Stomach (tissue), 9 donors: ENCODE measurements around the gene FRG2C. TPM values are rescaled to one million over a fixed set of nuclear protein-coding genes. Genes with fewer than 3 reads are reported as not detected.
"Not testable (repeated sequence)": the region's sequence is repeated elsewhere in the genome, so short reads cannot be mapped to it uniquely, and the experiment has no call there.

Experiments
- DNase-seq, 2 donors: peaks; one replicate each; pipeline versions ENCODE4 v3.0.0 to v3.0.0-alpha.2; 2013 to 2019
- H3K27ac ChIP-seq, 5 donors: fragments of 200-600 bp in 4 of 5; sonication (generic) in 4 of 5; one replicate each; pipeline ENCODE4 v1.5.1; 2013 to 2019; ENCODE audit warnings: mild to moderate bottlenecking in 1 of 5, moderate library complexity in 1 of 5
- H3K27me3 ChIP-seq, 3 donors: fragments of 200-600 bp; sonication (generic); one replicate each; pipeline ENCODE4 v1.5.1; 2017 to 2019; ENCODE audit warnings: mixed run types in 1 of 3
- H3K36me3 ChIP-seq, 4 donors: fragments of 200-600 bp; sonication (generic); 1 replicate in 3 of 4; 2 replicates in 1 of 4; pipeline ENCODE4 v1.5.1; 2016 to 2019
- H3K4me1 ChIP-seq, 4 donors: fragments of 200-600 bp; sonication (generic); one replicate each; pipeline ENCODE4 v1.5.1; 2016 to 2019
- H3K4me3 ChIP-seq, 4 donors: fragments of 200-600 bp; sonication (generic) in 3 of 4; one replicate each; pipeline ENCODE4 v1.5.1; 2016 to 2019; ENCODE audit warnings: mild to moderate bottlenecking in 1 of 4
- H3K9me3 ChIP-seq, 4 donors: fragments of 200-600 bp; sonication (generic); one replicate each; pipeline ENCODE4 v1.5.1; 2016 to 2019
- EP300 ChIP-seq: sonication (generic); formaldehyde crosslinking; IDR thresholded peaks from one replicate; pipeline ENCODE4 v1.6.1; 2017; ENCODE audit warnings: antibody characterized with exemption
- POLR2A ChIP-seq, 4 donors: fragments of 450-650 bp; IDR thresholded peaks; one replicate each; pipeline ENCODE4 v1.6.1; 2016; ENCODE audit warnings: antibody characterized with exemption in 4 of 4, control low read depth in 2 of 4, mild to moderate bottlenecking in 1 of 4, moderate library complexity in 1 of 4
- POLR2AphosphoS5 ChIP-seq, 3 donors: sonication (generic); formaldehyde crosslinking; IDR thresholded peaks; one replicate each; pipeline ENCODE4 v1.6.1; 2016; ENCODE audit warnings: antibody characterized with exemption in 3 of 3
- WGBS, 5 donors: extraction: QIAGEN DNeasy Blood & Tissue Kit in 3 of 5; methylation state at CpG; one replicate each; pipeline versions ENCODE4 v1.1.5 to v1.1.7; 2013 to 2018; 5-methylcytosine and 5-hydroxymethylcytosine counted together
- intact Hi-C: fragments of 100-400 bp; cut with DNase I; formaldehyde crosslinking; loops from one replicate; pipeline ENCODE4 v1.15.1; 2023; ENCODE audit warnings: low total_unique reads
- polyA plus RNA-seq, 3 donors: library from polyadenylated mRNA; stranded (reverse); fragments of 200-250 nt; gene quantifications; one replicate each; pipeline ENCODE4 v1.2.3, GENCODE V29; 2013
- total RNA-seq, 5 donors: library from RNA; depleted of rRNA; stranded (reverse); fragments of >200 nt; gene quantifications; one replicate each; pipeline versions ENCODE4 v1.1.0 to v1.2.3, GENCODE V29; 2014 to 2016
- TF ChIP-seq, protein P1 (sequence below), 7 experiments: fragments of 450-650 bp in 4 of 7; fragments of 200-600 bp in 3 of 7; sonication (generic) in 3 of 7; IDR thresholded peaks; one replicate each; pipeline ENCODE4 v1.5.1; 2016 to 2019; ENCODE audit warnings: antibody characterized with exemption in 7 of 7, control low read depth in 2 of 7, mild to moderate bottlenecking in 1 of 7
- donor health status: healthy with polysubstance abuse.
- donor health status: Bipolar disorder and iron deficiency.
- donor health status: healthy.

The FRG2C gene
- total and polyA plus RNA-seq, 8 donors, result not detected

- H3K9me3 ChIP-seq, H3K36me3 ChIP-seq, intact Hi-C loops: not testable (repeated sequence)
- H3K4me3 ChIP-seq, result peak overlapping the region; percentile 37 to 56 (median 45)
- peak in 2 of 3 donors; percentile 3 to 10 for TF ChIP-seq POLR2AphosphoS5 (IDR thresholded peaks at IDR 0.05)
- H3K27ac ChIP-seq, result peak overlapping the region in 1 of 5 donors; percentile 60
- DNase-seq, result peak; percentile 39 to 88
- H3K27me3 ChIP-seq, result peaks cover 0 to 20% (median 3%) of the 10 kb centered on the region in 3 donors
- WGBS, 5 donors, result 0 to 8% (median 5%) methylated on average over 9 to 16 of the region's 16 CpGs
- peaks cover 0 to 13% (median 5%) of the 10 kb centered on the region in 4 donors for H3K4me1 ChIP-seq
Observed at GRCh38 chr3:75641107-75641517, 23.0 kb upstream of the FRG2C start.

- H3K27ac ChIP-seq, H3K9me3 ChIP-seq, H3K36me3 ChIP-seq, intact Hi-C loops: not testable (repeated sequence)
- H3K4me3 ChIP-seq, result peak overlapping the region in 1 of 4 donors; percentile 32
- WGBS, 5 donors, result 21 to 26% (median 24%) methylated on average over 20 of the region's 20 CpGs
- TF ChIP-seq, protein P1, sequence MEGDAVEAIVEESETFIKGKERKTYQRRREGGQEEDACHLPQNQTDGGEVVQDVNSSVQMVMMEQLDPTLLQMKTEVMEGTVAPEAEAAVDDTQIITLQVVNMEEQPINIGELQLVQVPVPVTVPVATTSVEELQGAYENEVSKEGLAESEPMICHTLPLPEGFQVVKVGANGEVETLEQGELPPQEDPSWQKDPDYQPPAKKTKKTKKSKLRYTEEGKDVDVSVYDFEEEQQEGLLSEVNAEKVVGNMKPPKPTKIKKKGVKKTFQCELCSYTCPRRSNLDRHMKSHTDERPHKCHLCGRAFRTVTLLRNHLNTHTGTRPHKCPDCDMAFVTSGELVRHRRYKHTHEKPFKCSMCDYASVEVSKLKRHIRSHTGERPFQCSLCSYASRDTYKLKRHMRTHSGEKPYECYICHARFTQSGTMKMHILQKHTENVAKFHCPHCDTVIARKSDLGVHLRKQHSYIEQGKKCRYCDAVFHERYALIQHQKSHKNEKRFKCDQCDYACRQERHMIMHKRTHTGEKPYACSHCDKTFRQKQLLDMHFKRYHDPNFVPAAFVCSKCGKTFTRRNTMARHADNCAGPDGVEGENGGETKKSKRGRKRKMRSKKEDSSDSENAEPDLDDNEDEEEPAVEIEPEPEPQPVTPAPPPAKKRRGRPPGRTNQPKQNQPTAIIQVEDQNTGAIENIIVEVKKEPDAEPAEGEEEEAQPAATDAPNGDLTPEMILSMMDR (IDR thresholded peaks at IDR 0.05), result peak in 5 of 7 experiments; percentile 0 to 64 (median 39)
- DNase-seq, result peak in 1 of 2 donors; percentile 65
- peaks cover 0 to 20% (median 3%) of the 10 kb centered on the region in 3 donors for H3K27me3 ChIP-seq
- peaks cover 0 to 13% (median 5%) of the 10 kb centered on the region in 4 donors for H3K4me1 ChIP-seq
Observed at GRCh38 chr3:75643031-75643800, 20.9 kb upstream of the FRG2C start.

DNA sequence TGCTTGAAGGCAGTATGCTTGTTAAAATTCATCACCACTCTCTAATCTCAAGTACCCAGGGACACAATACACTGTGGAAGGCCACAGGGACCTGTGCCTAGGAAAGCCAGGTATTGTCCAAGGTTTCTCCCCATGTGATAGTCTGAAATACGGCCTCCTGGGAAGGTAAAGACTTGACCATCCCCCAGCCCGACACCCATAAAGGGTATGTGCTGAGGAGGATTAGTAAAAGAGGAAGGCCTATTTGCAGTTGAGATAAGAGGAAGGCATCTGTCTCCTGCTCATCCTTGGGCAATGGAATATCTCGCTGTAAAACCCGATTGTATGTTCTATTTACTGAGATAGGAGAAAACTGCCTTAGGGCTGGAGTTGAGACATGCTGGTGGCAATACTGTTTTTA, 18.6 kb upstream of the FRG2C start:
- Histone ChIP-seq H3K27me3 (peaks cover 0 to 11% (median 3%) of the 10 kb centered on the region in 3 donors), H3K4me1 (peaks cover 0 to 13% (median 5%) of the 10 kb centered on the region in 4 donors)
- H3K4me3 ChIP-seq, H3K36me3 ChIP-seq, DNase-seq, H3K9me3 ChIP-seq, intact Hi-C loops, H3K27ac ChIP-seq: not testable (repeated sequence)
- WGBS, 5 donors, result 26 to 46% (median 33%) methylated on average over 4 of the region's 4 CpGs

DNA sequence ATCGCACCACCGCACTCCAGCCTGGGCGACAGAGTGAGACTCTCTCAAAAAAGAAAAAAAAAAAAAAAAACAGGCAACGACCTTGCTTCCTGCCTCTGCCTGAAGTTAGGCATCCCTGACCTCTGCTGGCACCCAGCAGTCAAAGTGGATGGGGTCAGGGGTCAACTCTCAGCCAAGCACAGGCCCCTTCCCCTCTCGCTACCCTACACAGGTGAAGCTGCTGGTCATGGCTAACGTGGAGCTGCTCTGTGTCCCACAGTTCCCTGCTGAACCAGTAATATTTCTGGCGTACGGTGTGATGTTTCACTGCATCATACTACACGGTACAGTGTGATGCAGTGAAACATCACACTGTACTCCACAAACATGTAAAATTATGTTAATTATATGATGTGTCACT, 13.9 kb upstream of the FRG2C start:
- DNase-seq, result no peak
- intact Hi-C loops, result no loop called here
- TF ChIP-seq POLR2A (IDR thresholded peaks at IDR 0.05) (no peak), POLR2AphosphoS5 (IDR thresholded peaks at IDR 0.05) (no peak), EP300 (no peak)
- TF ChIP-seq, protein P1 (IDR thresholded peaks at IDR 0.05), result no peak

DNA sequence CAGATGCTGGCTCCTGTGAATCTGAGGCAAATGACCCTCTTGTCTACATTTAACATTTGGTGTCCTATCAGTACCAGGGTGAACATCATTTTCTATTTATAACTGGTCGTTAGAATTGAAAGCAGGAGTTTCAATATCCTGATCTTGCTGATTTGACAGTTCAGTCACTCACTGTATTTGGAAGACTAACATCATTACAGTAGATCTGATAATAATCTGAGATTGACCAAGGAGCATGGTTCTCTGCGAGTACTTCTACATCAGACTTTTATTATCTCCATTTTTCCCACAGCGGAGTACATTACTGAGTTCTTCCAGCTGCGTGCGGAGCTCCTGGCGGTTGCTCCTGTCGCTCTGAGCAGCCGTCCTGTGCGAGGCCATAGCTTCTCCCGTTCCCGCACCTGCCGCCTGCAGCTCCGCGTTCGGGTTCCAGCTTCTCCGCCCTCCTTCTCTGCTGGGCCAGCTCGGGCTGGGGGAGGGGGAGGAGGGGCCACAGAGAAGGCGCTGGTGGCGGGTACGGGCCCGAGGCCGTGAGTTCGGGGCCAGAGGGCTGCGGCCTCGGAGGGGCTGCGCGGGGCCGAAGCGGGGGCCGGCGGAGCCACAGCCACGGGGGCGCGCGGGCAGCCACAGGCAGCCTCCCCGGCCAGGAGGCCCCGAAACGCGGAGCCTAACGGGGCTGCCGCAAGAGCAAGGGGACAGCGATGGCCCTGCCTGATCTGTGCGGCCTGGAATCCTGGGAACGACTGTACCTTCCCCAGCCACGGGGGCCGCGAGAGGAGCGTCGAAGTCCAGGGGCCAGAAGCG, 8.8 kb upstream of the FRG2C start:
- 14 to 29% (median 25%) methylated on average over 16 to 50 of the region's 50 CpGs for WGBS, 5 donors
- H3K4me3 ChIP-seq, H3K36me3 ChIP-seq, H3K27ac ChIP-seq, intact Hi-C loops: not testable (repeated sequence)
- peak in 1 of 2 donors; percentile 9 for DNase-seq
- H3K4me1 ChIP-seq, result peaks cover 7 to 18% (median 11%) of the 10 kb centered on the region in 4 donors
- H3K27me3 ChIP-seq, result peaks cover 17 to 63% (median 19%) of the 10 kb centered on the region in 3 donors
- peaks cover 0 to 21% (median 6%) of the 10 kb centered on the region in 4 donors for H3K9me3 ChIP-seq

More for the DNA sequence above, 13.9 kb upstream of the FRG2C start:
- Histone ChIP-seq H3K4me1 (peaks cover 0 to 1% (median under 1%) of the 10 kb centered on the region in 4 donors), H3K27me3 (peaks cover under 1 to 16% (median 1%) of the 10 kb centered on the region in 3 donors), H3K9me3 (peaks cover 0 to 3% (median under 1%) of the 10 kb centered on the region in 4 donors), H3K4me3 (no peak overlapping the region), H3K36me3 (no peaks in the 10 kb centered on the region), H3K27ac (no peak overlapping the region)
- 66 to 73% (median 68%) methylated on average over 9 of the region's 9 CpGs for WGBS, 5 donors

GRCh38 chr3:75655956-75656355, 8.2 kb upstream of the FRG2C start:
- H3K4me3 ChIP-seq, intact Hi-C loops, H3K27ac ChIP-seq, H3K36me3 ChIP-seq, DNase-seq: not testable (repeated sequence)
- peaks cover 17 to 69% (median 19%) of the 10 kb centered on the region in 3 donors for H3K27me3 ChIP-seq
- H3K9me3 ChIP-seq, result peaks cover 0 to 21% (median 6%) of the 10 kb centered on the region in 4 donors
- WGBS, 5 donors, result 30 to 38% (median 33%) methylated on average over 7 of the region's 7 CpGs
- H3K4me1 ChIP-seq, result peaks cover 7 to 18% (median 11%) of the 10 kb centered on the region in 4 donors

- Histone ChIP-seq H3K9me3 (peaks cover 0 to 33% (median 6%) of the 10 kb centered on the region in 4 donors), H3K27me3 (peaks cover 17 to 84% (median 19%) of the 10 kb centered on the region in 3 donors), H3K4me3 (peak overlapping the region; percentile 21 to 40 (median 31)), H3K4me1 (peaks cover 7 to 18% (median 11%) of the 10 kb centered on the region in 4 donors)
- intact Hi-C loops, H3K27ac ChIP-seq, H3K36me3 ChIP-seq: not testable (repeated sequence)
- DNase-seq, result peak in 1 of 2 donors; percentile 72
- 2 to 4% (median 4%) methylated on average over 24 to 42 of the region's 42 CpGs for WGBS, 5 donors
Observed at GRCh38 chr3:75658411-75659107, 5.6 kb upstream of the FRG2C start.

GRCh38 chr3:75659108-75659433, 5.1 kb upstream of the FRG2C start:
- H3K27ac ChIP-seq, intact Hi-C loops, DNase-seq, H3K36me3 ChIP-seq: not testable (repeated sequence)
- Histone ChIP-seq H3K4me1 (peaks cover 7 to 18% (median 11%) of the 10 kb centered on the region in 4 donors), H3K27me3 (peaks cover 17 to 84% (median 19%) of the 10 kb centered on the region in 3 donors), H3K4me3 (peak overlapping the region; percentile 21 to 40 (median 31)), H3K9me3 (peaks cover 0 to 34% (median 6%) of the 10 kb centered on the region in 4 donors)
